GM19239 (cell line): Measurements from ENCODE around the gene CMYA5.
"Not testable (repeated sequence)": the region's sequence is repeated elsewhere in the genome, so short reads cannot be mapped to it uniquely, and the experiment has no call there.

Experiments used
- DNase-seq: peaks from one replicate; pipeline ENCODE4 v3.0.0; 2011; ENCODE audit warnings: low spot score; ENCODE audit not compliant: insufficient read length
- FAIRE-seq: peaks from 2 replicates; lab custom pipeline; 2011; peaks lifted over from hg19 to GRCh38; lab: Jason Lieb, UNC

The CMYA5 gene

DNA sequence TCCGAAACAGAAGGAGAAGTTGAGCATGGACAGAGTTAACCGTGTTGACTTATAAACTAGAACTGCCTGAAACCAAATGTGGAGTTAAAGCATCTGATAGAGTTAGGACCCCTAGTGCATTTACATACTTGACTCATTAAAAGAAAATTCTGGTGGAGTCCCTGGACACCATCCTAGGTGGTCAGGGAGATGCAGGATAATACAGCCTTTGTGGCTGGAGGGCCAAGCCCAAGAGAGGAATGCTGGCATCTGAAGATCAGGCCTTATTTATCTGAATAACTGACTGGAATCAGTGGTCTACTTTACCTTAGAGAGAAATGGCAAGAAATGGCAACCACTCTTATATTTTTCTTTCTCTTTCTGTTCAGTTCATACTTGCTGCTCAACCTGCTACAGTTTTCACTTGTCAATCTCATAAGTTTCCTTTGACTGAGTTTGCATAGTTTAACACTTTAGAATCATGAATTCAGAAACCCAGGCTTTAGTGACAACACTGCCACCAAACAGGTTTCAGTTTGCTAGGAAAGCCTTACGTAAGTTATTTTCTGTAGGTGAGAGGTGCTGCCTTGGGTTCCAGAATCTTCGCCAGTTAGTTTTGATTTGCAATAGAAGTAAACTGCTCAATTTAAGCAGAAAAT is 10.2 kb downstream of the CMYA5 start:
- DNase-seq (peak; percentile 32), FAIRE-seq (peak; percentile 96)

- FAIRE-seq (no peak), DNase-seq (no peak)
Observed at GRCh38 chr5:79702606-79703380, 13.2 kb downstream of the CMYA5 start.

- DNase-seq (no peak), FAIRE-seq (peak; percentile 45)
Observed at GRCh38 chr5:79703381-79703645, 13.7 kb downstream of the CMYA5 start.

- no peak for FAIRE-seq
Observed at GRCh38 chr5:79704553-79704952, 14.9 kb downstream of the CMYA5 start.

GRCh38 chr5:79705632-79706031 is 16.0 kb downstream of the CMYA5 start:
- DNase-seq (no peak), FAIRE-seq (no peak)

More at GRCh38 chr5:79704553-79704952, 14.9 kb downstream of the CMYA5 start:
- no peak for DNase-seq

DNA sequence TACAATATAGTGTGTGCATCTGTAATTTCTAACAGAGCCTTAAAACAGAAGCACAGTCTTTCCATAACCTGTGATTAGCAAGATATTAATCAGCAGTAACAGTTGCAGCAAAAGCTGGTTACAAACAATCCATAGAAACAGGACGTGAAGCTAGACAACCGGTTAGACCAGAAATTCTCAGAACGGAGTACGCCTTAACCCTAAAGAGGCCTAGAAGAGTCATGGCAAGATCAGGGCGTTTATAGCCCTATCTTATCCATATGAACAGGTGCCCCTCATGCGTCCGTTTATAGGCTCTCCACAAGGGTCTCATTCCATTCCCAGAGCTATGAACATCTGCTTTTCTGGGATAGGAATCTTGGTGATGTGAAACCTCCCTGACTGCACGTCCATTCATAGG is 16.7 kb downstream of the CMYA5 start:
- not testable (repeated sequence) for DNase-seq, FAIRE-seq

GRCh38 chr5:79707535-79707934 is 17.9 kb downstream of the CMYA5 start:
- FAIRE-seq (no peak), DNase-seq (no peak)

DNA sequence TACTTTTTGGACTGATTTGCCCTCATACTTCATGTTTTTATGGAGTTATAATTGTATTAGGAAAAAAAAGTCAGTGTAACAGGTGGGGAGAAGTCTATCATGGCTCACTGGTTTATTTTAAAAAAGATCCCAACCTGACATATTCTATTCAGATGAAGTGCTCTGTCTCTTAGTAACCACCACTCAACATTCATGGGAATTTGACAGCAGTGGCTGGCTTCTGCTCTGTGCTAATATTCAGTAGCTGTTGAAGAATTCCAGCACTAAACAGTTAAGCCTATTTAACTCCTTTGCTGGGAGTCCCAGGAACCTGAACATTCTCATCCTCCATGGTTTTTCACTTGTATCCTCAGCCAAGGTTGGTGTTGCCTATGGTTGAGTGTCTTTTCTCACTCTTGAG is 23.1 kb downstream of the CMYA5 start:
- DNase-seq = no peak
- FAIRE-seq = no peak

DNA sequence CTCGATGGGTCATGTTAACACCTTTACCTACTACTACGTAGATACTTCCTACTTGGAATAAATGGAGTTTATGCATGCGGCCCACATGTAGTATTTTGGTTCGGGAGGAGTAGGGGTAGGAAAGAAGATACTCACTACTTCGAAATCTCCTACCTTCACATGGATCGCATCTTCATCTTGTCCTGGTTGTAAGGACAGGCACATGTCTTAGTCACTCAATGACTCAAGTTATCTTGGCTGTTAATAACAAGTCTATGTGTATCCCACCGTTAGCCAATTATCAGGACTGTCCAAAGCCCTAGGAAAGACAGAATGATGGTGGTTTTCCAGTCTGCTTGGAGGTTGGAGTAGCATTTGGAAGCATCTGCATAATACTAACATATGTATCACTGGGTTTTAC is 24.1 kb downstream of the CMYA5 start:
- DNase-seq (no peak), FAIRE-seq (no peak)

DNA sequence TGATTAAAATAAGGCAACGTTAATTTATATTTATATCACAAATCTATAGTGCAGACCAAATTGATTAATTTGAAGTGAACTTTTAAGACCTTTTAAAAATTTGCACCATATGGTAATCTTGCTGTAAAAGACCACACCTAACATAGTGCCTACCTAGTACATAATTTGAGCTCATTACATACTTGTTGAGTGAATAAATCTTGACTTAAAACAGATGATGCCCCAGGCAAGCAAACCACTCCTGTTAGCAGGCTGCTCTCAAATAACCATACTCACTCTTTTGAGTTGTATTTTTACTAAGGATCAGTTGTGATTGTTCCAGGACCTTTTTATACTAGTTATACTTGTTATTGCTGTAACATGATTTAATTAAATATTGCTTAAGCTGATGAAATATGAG is 27.2 kb downstream of the CMYA5 start:
- FAIRE-seq (no peak), DNase-seq (no peak)

DNA sequence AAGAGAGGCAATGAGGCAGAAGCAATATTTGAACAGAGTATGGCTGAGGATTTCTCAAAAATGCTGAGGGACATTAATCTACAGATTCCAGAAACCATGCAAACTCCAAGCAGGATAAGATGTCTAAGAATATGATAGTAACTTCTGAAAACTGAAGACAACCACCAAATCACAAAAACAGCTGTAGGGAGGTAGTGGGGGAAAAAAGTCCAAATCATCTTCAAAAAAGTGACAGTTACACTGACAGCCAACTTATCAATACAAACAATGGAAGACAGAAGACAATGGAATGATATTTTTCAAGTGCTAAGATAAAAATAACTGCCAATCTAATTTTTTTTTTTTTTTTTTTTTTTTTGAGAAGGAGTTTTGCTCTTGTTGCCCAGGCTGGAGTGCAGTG is 30.5 kb downstream of the CMYA5 start:
- no peak for DNase-seq
- FAIRE-seq = no peak

DNA sequence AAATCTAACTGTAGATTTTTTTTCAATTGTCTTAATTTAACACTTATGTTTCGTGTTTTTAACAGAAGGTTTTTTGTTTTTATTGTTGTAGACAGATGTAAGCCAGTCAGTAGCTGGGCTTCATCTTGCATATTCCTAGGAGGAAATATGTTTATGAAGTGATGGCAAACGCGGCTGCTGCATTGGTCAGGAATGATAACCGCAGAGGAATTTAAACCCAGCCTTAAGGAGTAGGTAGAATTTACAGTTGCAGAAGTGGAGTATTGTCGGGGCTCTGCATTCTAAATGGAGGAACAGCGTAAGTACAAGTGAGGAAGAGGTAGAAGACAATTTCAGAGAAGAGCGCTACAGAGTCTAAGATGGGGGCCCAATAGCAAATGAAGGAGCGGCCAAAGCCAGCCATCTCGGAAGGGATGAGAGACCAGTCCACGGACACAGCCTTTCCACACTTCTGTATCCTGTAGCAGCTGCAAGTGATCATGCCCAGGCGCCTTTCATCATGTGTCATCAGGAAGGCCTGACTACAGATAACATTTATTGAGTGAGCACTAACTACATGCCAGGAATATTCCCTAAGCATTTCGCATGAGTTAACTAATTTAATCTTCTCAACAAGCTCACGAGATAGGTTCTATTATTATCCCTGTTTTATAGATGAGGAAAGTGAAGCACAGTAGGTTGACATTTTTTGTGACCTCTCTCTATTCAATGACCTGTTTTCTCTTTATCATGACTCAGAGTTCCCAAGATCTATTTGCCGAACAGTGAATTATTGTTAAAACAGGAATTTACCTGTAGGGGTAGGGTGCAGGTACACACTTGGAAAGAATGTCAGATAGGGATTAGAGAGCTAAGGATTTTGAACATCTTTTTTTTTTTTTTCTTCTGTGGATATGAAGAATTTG is 38.1 kb downstream of the CMYA5 start:
- no peak for DNase-seq
- no peak for FAIRE-seq

GRCh38 chr5:79728396-79728795 is 38.8 kb downstream of the CMYA5 start:
- no peak for DNase-seq
- no peak for FAIRE-seq

DNA sequence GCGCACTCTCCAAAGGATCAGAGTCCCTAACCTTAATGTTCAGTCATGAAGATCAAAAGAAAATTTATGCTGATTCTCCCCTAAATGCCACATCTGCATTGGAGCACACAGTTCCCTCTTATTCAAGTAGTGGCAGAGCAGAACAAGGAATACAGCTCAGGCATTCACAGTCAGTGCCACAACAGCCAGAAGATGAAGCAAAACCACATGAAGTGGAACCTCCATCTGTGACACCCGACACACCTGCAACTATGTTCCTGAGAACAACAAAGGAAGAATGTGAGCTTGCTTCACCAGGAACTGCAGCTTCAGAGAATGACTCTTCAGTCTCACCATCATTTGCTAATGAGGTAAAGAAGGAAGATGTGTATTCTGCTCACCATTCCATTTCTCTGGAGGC is 40.0 kb downstream of the CMYA5 start:
- FAIRE-seq (no peak), DNase-seq (no peak)

DNA sequence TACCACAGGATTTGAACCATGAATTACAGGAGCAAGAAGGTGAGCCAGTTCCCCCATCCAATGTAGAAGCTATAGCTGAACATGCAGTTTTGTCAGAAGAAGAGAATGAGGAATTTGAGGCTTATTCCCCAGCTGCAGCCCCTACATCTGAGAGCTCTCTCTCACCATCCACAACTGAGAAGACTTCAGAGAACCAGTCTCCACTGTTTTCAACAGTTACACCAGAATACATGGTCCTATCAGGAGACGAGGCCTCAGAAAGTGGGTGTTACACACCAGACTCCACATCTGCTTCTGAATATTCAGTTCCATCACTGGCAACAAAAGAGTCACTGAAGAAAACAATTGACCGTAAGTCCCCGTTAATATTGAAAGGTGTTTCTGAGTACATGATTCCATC is 40.9 kb downstream of the CMYA5 start:
- no peak for DNase-seq

DNA sequence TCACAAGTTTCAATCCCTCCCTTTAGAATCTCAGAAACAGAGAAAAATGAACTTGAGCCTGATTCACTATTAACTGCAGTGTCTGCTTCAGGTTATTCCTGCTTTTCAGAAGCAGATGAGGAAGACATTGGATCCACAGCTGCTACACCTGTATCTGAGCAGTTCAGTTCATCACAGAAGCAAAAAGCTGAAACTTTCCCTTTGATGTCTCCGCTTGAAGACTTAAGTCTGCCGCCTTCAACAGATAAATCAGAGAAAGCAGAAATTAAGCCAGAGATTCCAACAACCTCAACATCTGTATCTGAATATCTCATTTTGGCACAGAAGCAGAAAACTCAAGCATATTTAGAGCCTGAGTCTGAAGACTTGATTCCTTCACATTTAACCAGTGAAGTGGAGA is 42.1 kb downstream of the CMYA5 start:
- DNase-seq (no peak), FAIRE-seq (no peak)

More for the DNA sequence above, 40.9 kb downstream of the CMYA5 start:
- no peak for FAIRE-seq

GRCh38 chr5:79736528-79737514 is 47.2 kb downstream of the CMYA5 start:
- DNase-seq (no peak), FAIRE-seq (no peak)

DNA sequence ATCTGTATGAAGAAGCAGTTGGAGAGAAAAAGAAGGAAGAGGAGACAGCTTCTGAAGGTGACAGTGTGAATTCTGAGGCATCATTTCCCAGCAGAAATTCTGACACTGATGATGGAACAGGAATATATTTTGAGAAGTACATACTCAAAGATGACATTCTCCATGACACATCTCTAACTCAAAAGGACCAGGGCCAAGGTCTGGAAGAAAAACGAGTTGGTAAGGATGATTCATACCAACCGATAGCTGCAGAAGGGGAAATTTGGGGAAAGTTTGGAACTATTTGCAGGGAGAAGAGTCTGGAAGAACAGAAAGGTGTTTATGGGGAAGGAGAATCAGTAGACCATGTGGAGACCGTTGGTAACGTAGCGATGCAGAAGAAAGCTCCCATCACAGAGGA is 48.7 kb downstream of the CMYA5 start:
- DNase-seq (no peak), FAIRE-seq (no peak)

DNA sequence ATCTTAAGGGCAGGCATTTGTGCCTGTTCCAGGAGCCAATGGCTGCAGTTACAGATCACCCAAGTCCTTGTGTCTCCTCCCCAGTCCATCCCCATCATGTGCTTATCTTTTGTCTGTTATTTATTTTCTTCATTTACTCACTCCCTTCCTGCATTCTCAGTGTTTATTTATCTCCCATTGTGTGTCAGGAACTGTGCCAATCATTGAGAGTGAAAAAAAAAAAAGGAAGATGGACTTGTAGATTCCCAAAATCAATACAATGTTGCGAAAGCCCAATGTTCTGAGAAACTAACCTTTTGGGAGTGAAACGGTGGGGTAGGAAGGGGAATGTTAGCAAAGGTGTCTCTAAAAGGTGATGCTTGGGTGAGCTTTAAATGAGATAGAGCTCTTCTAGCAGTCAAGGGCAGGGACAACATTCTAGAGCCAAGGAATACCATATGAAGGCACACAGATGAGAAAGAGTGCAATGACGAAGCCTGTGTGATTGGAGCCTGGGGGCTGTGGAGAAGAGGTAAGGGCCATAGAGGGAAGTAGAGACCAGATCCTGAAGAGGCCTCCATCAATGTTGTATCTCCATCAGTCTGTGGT is 53.0 kb downstream of the CMYA5 start:
- DNase-seq = no peak
- FAIRE-seq = no peak
